Smooth muscle cell (in vitro differentiated cells): ENCODE data around the gene ZNF511. TPM values are rescaled to one million over a fixed set of nuclear protein-coding genes. Genes with fewer than 3 reads are reported as not detected.

Source experiments
- DNase-seq: peaks from one replicate; lab custom pipeline; 2025; ENCODE audit not compliant: unreplicated experiment; lab: John Stamatoyannopoulos, UW
- H2AFZ ChIP-seq: fragments of 200-600 bp; sonication (generic); 2 replicates; pipeline ENCODE4 v1.6.0; 2016; ENCODE audit warnings: antibody characterized with exemption, low read depth, mild to moderate bottlenecking
- H3F3A ChIP-seq: fragments of 200-600 bp; sonication (generic); 2 replicates; pipeline ENCODE4 v1.6.0; 2017; ENCODE audit warnings: antibody characterized with exemption, low read depth
- H3K27ac ChIP-seq: fragments of 200-600 bp; sonication (generic); 2 replicates; pipeline ENCODE4 v1.5.1; 2016; ENCODE audit warnings: low read depth, mild to moderate bottlenecking
- H3K27me3 ChIP-seq: fragments of 200-600 bp; sonication (generic); 2 replicates; pipeline ENCODE4 v1.6.1; 2016; ENCODE audit warnings: low read depth, mild to moderate bottlenecking
- H3K36me3 ChIP-seq: fragments of 200-600 bp; sonication (generic); 2 replicates; pipeline ENCODE4 v1.5.1; 2016; ENCODE audit warnings: low read depth
- H3K4me1 ChIP-seq: fragments of 200-600 bp; sonication (generic); 2 replicates; pipeline ENCODE4 v1.5.1; 2016; ENCODE audit warnings: low read depth
- H3K4me2 ChIP-seq: fragments of 200-600 bp; sonication (generic); 2 replicates; pipeline ENCODE4 v1.6.0; 2016; ENCODE audit warnings: mild to moderate bottlenecking
- H3K4me3 ChIP-seq: fragments of 200-600 bp; sonication (generic); 2 replicates; pipeline ENCODE4 v1.5.1; 2016; ENCODE audit warnings: mild to moderate bottlenecking
- H3K79me2 ChIP-seq: fragments of 200-600 bp; sonication (generic); 2 replicates; pipeline ENCODE4 v1.6.0; 2016; ENCODE audit warnings: low read depth, mild to moderate bottlenecking
- H3K9ac ChIP-seq: fragments of 200-600 bp; sonication (generic); 2 replicates; pipeline ENCODE4 v1.6.0; 2016; ENCODE audit warnings: low read depth
- H3K9me3 ChIP-seq: fragments of 200-600 bp; sonication (generic); replicated peaks from 2 replicates; pipeline ENCODE4 v1.5.1; 2016; ENCODE audit warnings: low read depth
- H4K20me1 ChIP-seq: fragments of 200-600 bp; sonication (generic); 2 replicates; pipeline ENCODE4 v1.6.0; 2016; ENCODE audit warnings: low read depth
- CTCF ChIP-seq: fragments of 200-600 bp; sonication (generic); IDR thresholded peaks from 2 replicates; pipeline ENCODE4 v1.5.1; 2017; ENCODE audit warnings: borderline replicate concordance, mild to moderate bottlenecking, antibody characterized with exemption; ENCODE audit not compliant: insufficient read depth, poor library complexity, severe bottlenecking
- WGBS: methylation state at CpG from one replicate; pipeline ENCODE4 v1.1.7; 2016; ENCODE audit warnings: low lambda C conversion rate; 5-methylcytosine and 5-hydroxymethylcytosine counted together
- polyA plus RNA-seq: library from polyadenylated mRNA; unstranded; fragments of >200 nt; fragmentation: Nextera tagmentation; extraction: Ambion mirVana; gene quantifications from 2 replicates; pipeline ENCODE4 v1.2.1, GENCODE V29; 2016
- total RNA-seq: library from RNA; depleted of rRNA; stranded (reverse); fragments of >200 nt; gene quantifications from 2 replicates; pipeline ENCODE4 v1.2.3, GENCODE V29; 2014

ZNF511 gene
- total and polyA plus RNA-seq, 2 experiments from 2014 or later = 20.0 to 52.3 TPM

- Histone ChIP-seq H3K36me3 (peaks cover 6% of the 10 kb centered on the region), H3K4me1 (no peaks in the 10 kb centered on the region), H3K4me3 (no peak overlapping the region), H2AFZ (no peak overlapping the region), H3K27ac (no peak overlapping the region), H3K9ac (no peak overlapping the region), H3K9me3 (no peaks in the 10 kb centered on the region), H3F3A (peaks cover 4% of the 10 kb centered on the region), H3K4me2 (no peak overlapping the region), H3K27me3 (no peaks in the 10 kb centered on the region), H3K79me2 (no peaks in the 10 kb centered on the region), H4K20me1 (peaks cover 18% of the 10 kb centered on the region)
- TF ChIP-seq CTCF = no peak
- DNase-seq = no peak
- 97% methylated on average over 24 of the region's 24 CpGs for WGBS
Observed at GRCh38 chr10:133282846-133283390, 25.8 kb upstream of the ZNF511 start.

- no peak for TF ChIP-seq CTCF
- no peaks in the 10 kb centered on the region for H3F3A ChIP-seq
- no peak overlapping the region for H3K9ac ChIP-seq
- H3K27me3 ChIP-seq = no peaks in the 10 kb centered on the region
- WGBS = 97% methylated on average over 24 of the region's 24 CpGs
- no peak overlapping the region for H3K27ac ChIP-seq
- H3K4me3 ChIP-seq = no peak overlapping the region
- no peak overlapping the region for H2AFZ ChIP-seq
- H3K4me2 ChIP-seq = no peak overlapping the region
- peaks cover 11% of the 10 kb centered on the region for H3K36me3 ChIP-seq
- H3K4me1 ChIP-seq = no peaks in the 10 kb centered on the region
- no peaks in the 10 kb centered on the region for H3K9me3 ChIP-seq
- H3K79me2 ChIP-seq = no peaks in the 10 kb centered on the region
- H4K20me1 ChIP-seq = peaks cover 12% of the 10 kb centered on the region
- DNase-seq = no peak
Observed at GRCh38 chr10:133283931-133284330, 24.8 kb upstream of the ZNF511 start.

- H3K9ac ChIP-seq = no peak overlapping the region
- DNase-seq = no peak
- H3K27me3 ChIP-seq = no peaks in the 10 kb centered on the region
- peaks cover 12% of the 10 kb centered on the region for H3K36me3 ChIP-seq
- H3K27ac ChIP-seq = no peak overlapping the region
- H4K20me1 ChIP-seq = peaks cover 12% of the 10 kb centered on the region
- H3F3A ChIP-seq = no peaks in the 10 kb centered on the region
- H3K4me1 ChIP-seq = no peaks in the 10 kb centered on the region
- no peaks in the 10 kb centered on the region for H3K79me2 ChIP-seq
- 96% methylated on average over 36 of the region's 36 CpGs for WGBS
- no peak overlapping the region for H3K4me2 ChIP-seq
- no peak overlapping the region for H3K4me3 ChIP-seq
- H2AFZ ChIP-seq = no peak overlapping the region
- no peaks in the 10 kb centered on the region for H3K9me3 ChIP-seq
- TF ChIP-seq CTCF = no peak
Observed at GRCh38 chr10:133285217-133285616, 23.5 kb upstream of the ZNF511 start.

GRCh38 chr10:133286366-133286765, 22.3 kb upstream of the ZNF511 start:
- WGBS = 93% methylated on average over 18 of the region's 18 CpGs
- Histone ChIP-seq H3K79me2 (no peaks in the 10 kb centered on the region), H3K9me3 (no peaks in the 10 kb centered on the region), H2AFZ (no peak overlapping the region), H3K27me3 (no peaks in the 10 kb centered on the region), H3K36me3 (peaks cover 17% of the 10 kb centered on the region), H3K27ac (no peak overlapping the region), H4K20me1 (peaks cover 12% of the 10 kb centered on the region), H3F3A (no peaks in the 10 kb centered on the region), H3K9ac (no peak overlapping the region), H3K4me1 (no peaks in the 10 kb centered on the region), H3K4me3 (no peak overlapping the region), H3K4me2 (no peak overlapping the region)
- no peak for DNase-seq
- TF ChIP-seq CTCF = no peak
